HG02973 (cell line): ENCODE results near the gene PSTPIP2.
"Not testable (repeated sequence)": the region's sequence is repeated elsewhere in the genome, so short reads cannot be mapped to it uniquely, and the experiment has no call there.

Experiments used
- ATAC-seq: cut with Tn5 transposase; IDR thresholded peaks from one replicate; pipeline ENCODE4 v1.9.1; 2021; ENCODE audit warnings: moderate library complexity; ENCODE audit not compliant: unreplicated experiment

PSTPIP2 gene

DNA sequence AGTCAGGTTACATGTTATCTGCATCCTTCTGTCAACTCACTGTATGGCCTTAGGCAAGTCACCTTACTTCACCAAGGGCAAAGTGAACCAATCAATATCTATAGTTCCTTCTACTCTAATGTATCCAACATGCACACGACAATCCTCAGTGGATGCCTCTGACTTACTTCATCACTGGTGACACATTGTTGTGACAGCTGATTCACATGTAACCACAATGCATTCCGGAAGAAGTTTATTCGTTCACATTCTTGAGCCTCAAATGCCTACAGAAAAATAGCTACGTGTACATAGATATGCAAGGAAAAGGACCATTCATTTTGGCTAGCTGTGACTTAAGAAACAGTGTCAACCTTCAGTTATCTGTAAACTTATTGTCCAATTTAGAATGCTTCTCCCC is 78.6 kb downstream of the PSTPIP2 start:
- ATAC-seq = no peak

DNA sequence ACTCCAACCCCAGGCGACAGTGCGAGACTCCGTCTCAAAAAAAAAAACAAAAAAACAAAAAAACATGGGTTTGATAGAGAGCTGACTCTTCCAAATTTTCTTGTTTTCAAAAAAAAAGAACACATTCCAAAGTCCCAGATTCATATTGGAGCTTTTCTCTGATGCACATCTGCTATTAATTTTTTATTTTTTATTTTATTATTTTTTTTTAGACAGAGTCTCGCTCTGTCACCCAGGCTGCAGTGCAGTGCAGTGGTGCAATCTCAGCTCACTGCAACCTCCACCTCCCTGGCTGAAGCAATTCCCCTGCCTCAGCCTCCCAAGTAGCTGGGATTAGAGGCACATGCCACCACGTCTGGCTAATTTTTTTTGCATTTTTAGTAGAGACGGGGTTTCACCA is 79.5 kb downstream of the PSTPIP2 start:
- ATAC-seq = not testable (repeated sequence)

DNA sequence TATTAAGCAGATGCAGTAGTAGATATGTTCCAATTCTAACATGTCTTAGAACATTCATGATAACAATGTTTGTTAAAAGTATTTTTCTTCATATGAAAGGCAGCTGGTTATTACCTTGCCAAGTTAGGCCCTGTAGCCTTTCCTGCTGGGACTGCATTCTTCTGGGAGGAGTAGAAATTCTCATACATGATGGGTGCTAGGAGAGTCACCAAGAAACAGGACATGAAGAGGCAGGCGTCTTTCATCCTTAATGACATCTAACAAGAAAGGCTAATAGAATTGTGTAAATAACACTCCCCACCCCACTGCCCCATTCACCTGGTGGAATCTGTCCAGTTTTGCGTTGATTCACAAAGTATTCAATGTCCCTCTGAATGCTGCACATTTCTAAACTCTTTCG is 80.3 kb downstream of the PSTPIP2 start:
- no peak for ATAC-seq

- no peak for ATAC-seq
These were observed 87.4 kb downstream of the PSTPIP2 start for GRCh38 chr18:45984546-45985235.

- ATAC-seq = no peak
These were observed 90.2 kb downstream of the PSTPIP2 start for GRCh38 chr18:45981821-45982220.

GRCh38 chr18:45980229-45980628 is 91.8 kb downstream of the PSTPIP2 start:
- no peak for ATAC-seq

GRCh38 chr18:45978084-45978483 is 94.0 kb downstream of the PSTPIP2 start:
- no peak for ATAC-seq

DNA sequence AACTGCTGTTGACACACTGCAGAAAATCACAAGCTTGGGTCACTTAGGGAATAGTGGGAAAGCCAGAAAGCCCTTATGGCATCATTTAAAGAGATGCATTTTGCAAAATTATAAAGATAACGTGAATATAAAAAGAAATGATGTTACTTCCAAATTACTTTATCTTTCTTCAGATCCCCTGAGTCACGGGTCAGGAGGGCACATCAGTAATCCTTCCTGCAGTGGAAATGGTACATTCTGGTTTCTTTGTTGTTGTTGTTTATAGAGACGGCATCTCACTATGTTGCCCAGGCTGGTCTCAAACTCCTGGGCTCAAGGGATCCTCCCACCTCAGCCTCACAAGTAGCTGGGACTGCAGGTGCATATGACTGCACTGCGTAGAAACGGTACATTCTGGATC is 95.1 kb downstream of the PSTPIP2 start:
- no peak for ATAC-seq

DNA sequence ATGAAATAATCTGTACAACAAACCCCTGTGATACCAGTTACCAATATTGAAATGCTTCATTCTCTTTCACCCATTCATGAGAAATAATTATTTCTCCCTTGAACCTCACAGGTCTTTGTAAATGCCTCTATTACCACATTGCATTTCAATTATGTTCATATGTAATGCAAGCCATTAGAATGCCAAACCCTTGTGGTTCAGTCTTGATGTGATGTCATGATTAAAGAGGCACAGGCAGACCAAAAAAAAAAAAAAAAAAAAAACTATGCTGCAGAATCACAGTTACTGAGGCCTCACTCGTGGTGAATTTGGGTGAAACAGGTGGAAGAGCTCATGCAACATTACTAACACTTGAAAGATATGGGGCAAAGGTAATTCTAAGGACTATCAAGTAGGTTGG is 95.5 kb downstream of the PSTPIP2 start:
- ATAC-seq = no peak

DNA sequence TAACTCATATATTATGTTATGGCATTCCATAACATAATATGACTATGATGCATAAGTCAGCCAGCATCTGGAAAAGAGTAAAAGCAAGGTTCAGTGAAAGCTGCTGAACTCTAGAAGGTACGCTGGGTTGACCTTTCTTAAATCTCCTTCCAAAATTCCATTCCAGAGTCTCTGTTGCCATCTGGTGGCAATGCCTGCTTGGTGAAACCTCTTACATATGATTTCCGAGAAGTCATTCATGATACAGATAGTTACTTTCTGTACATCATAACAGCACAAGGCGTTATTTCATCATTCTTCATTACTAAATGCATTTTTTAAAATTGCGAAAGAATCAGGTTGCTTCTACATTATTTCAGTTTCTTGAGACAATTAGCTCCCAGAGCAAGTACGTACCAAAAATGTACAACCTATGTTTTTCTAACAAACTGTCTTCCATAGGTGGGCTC is 97.9 kb downstream of the PSTPIP2 start:
- no peak for ATAC-seq

DNA sequence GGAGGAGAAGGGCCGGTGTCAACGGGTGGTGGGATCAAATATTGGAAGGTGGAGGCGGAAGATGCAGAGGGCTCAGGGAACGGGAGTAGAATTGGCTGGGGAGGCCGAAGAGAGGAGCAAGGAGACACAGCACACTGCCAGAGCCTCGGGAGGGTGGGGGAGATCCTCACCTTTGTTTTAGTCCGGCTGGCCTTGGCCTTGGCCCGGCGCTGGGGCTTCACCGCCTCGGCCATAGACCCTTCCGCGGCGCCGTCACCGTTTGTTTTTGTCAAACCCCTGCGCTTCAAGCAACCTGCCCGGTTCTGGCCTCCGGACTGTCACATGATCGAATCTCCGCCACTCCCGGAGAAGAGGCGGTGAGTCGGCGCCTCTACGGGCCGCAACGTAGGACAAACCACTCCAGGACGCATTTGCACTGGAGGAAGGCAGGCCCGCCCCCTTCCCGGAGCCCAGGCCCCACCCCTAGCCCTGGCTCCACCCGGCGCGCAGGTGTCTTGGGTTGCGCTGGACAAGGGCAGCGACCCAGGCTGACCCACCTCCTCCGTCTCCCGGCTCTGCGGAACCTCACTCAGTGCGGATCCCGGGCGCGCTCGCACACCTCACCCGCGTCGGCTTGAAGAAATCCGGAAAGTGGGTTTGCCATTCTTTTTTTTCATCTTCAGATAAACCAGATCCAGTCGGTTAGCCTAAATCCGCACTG is 104.9 kb downstream of the PSTPIP2 start, which contains the start of gene EPG5:
TSS of gene EPG5 (minus strand) at position 323 of the 700 bp plus-strand sequence. CDS start at position 233, 90 bp downstream.
- peak; percentile 93 for ATAC-seq

- not testable (repeated sequence) for ATAC-seq
These were observed 107.1 kb downstream of the PSTPIP2 start for GRCh38 chr18:45964913-45965312.

DNA sequence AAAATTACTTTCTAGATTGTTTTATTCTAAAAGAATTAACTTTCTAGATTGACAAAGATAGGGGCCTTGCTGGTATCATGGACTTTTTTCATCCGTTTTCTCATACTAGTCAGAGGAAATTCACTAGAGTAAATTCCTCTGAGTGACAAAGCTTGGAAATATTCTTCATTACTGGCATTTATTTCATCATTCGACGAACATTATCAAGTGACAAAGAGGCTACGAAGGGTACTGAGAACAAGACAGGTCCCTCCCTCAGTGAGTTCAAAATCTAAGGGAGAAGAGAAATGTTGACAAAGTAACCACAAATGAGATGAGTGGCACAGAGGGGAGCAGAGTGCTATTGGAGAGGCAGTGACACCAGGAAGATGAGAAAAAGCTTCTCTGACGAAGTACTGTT is 109.2 kb downstream of the PSTPIP2 start:
- no peak for ATAC-seq

DNA sequence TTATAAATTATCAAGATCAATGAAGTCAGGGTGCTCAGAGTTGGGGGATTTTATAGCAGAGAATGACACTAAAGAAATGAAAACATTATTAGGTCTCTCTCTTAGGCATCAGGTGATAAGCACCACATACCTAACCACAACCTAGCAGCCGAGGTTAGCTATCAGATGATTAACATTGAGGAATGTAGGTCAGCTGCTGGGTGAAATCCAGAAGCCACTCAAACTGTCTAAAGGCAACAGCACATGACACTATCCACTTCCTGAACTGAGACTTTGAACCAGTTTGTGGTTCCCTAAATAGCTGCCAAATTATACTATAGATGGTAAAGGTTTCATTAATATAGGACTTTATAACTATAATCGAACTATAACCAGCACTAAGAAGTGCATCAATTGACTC is 109.6 kb downstream of the PSTPIP2 start:
- no peak for ATAC-seq

GRCh38 chr18:45959484-45959883 is 112.6 kb downstream of the PSTPIP2 start:
- ATAC-seq = not testable (repeated sequence)

- ATAC-seq = no peak
These were observed 113.3 kb downstream of the PSTPIP2 start for GRCh38 chr18:45958730-45959129.

DNA sequence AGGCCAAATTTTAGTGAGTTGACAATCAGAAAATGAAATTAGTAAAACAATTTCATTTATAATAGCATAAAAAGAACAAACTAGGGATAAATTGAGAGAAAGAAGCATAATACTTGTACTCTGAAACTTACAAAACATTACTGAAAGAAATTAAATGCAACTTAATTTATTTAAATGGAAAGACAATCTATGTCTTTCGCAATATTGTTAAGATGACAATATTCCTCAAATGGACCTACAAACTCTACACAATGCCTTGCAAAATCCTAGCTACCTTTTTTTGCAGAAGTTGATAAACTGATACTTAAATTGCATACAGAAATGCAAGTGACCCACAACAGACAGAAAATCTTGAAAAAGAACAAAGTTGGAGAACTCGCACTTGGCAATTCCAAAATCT is 114.0 kb downstream of the PSTPIP2 start:
- no peak for ATAC-seq

DNA sequence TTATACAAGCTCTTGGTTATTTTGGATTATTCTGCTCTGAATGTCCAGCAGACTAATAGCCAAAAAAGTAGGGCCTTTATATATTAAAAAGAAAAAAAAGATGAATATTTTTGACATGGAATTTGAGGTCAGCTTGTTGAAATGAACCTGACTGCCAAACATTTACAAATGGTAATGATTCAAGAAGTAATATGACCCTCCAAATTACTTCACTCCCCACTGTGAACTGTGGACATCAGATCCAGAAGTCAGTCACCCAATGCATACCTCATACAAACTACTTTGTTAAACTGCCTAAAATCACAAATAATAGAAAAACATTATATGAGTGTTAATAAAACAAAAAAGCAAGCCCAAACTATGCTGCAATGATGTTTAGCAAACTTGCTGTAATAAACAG is 115.0 kb downstream of the PSTPIP2 start:
- no peak for ATAC-seq

GRCh38 chr18:45954070-45954934 is 117.8 kb downstream of the PSTPIP2 start:
- no peak for ATAC-seq

DNA sequence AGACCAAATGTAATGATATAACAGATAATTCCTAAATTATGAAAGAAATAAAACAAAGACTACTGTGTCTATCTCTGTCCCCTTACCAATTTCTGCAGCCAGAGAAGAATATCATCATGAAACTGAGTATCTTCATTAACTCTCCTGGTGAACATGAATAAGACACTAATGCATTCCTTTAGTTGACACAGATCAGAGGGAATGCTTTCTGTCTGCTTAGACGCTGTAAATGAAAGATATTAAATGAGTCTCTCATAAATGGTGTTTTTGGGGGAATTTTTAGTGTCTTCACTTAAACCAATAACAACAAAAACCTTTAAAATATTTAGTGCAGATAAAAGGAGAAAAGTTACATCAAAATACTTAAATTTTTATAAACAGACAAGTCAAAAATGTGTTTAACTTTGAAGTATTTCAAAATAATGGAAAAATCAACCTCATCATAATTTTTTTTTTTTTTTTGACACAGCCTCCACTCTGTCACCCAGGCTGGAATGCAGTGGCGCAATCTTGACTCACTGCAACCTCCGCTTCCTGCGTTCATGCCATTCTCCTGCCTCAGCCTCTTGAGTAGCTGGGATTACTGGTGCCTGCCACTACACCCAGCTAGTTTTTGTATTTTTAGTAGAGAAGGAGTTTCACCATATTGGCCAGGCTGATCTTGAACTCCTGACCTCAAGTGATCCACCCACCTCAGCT is 120.9 kb downstream of the PSTPIP2 start:
- ATAC-seq = no peak

GRCh38 chr18:45945669-45946068 is 126.4 kb downstream of the PSTPIP2 start:
- ATAC-seq = no peak
